OCI-LY3 (cell line): Measurements from ENCODE around the gene ANKRD34B.

ENCODE experiments used
- H2AFZ ChIP-seq: fragments of 200-600, 300-600 bp; shearing (Covaris generic); 2 replicates; pipeline ENCODE4 v1.6.0; 2014; ENCODE audit warnings: antibody characterized with exemption, low read depth, low read length
- H3K27ac ChIP-seq: fragments of 200-600, 300-600 bp; sonication (generic); 2 replicates; pipeline ENCODE4 v1.5.1; 2014; ENCODE audit warnings: mild to moderate bottlenecking, low read length, moderate library complexity, mixed read lengths
- H3K27me3 ChIP-seq: fragments of 200-600, 300-600 bp; sonication (generic); 2 replicates; pipeline ENCODE4 v1.6.1; 2014; ENCODE audit warnings: low read depth, low read length, mixed read lengths
- H3K36me3 ChIP-seq: fragments of 200-600, 300-600 bp; sonication (generic); replicated peaks from 2 replicates; pipeline ENCODE3; 2014; ENCODE audit warnings: low read depth, low read length, mixed read lengths
- H3K4me1 ChIP-seq: fragments of 300-600, 200-600 bp; sonication (generic); 2 replicates; pipeline ENCODE4 v1.6.1; 2014; ENCODE audit warnings: low read length, mixed read lengths
- H3K4me2 ChIP-seq: fragments of 200-600, 300-600 bp; sonication (generic); 2 replicates; pipeline ENCODE4 v1.6.1; 2014; ENCODE audit warnings: low read length, mixed read lengths
- H3K4me3 ChIP-seq: fragments of 300-600, 200-600 bp; sonication (generic); 2 replicates; pipeline ENCODE4 v1.5.1; 2014; ENCODE audit warnings: antibody characterized with exemption, mild to moderate bottlenecking, low read length, moderate library complexity
- H3K79me2 ChIP-seq: fragments of 300-600, 200-600 bp; shearing (Covaris generic); 2 replicates; pipeline ENCODE4 v1.6.1; 2014; ENCODE audit warnings: mild to moderate bottlenecking, low read length, mixed read lengths
- H3K9ac ChIP-seq: fragments of 300-600, 200-600 bp; shearing (Covaris generic); 2 replicates; pipeline ENCODE4 v1.6.0; 2014; ENCODE audit warnings: mild to moderate bottlenecking, low read length, moderate library complexity
- H3K9me3 ChIP-seq: fragments of 200-600, 300-600 bp; shearing (Covaris generic); 2 replicates; pipeline ENCODE4 v1.6.1; 2014; ENCODE audit warnings: low read length, mixed read lengths; ENCODE audit not compliant: insufficient read depth
- H4K20me1 ChIP-seq: fragments of 200-600, 300-600 bp; sonication (generic); 2 replicates; pipeline ENCODE4 v1.6.1; 2016; ENCODE audit warnings: low read length, mixed read lengths; ENCODE audit not compliant: insufficient read depth
- EZH2phosphoT487 ChIP-seq: fragments of 200-600 bp; shearing (Covaris generic); IDR thresholded peaks from 2 replicates; pipeline ENCODE4 v1.6.1; 2018; ENCODE audit warnings: antibody characterized with exemption, mixed run types, low read depth
- TF ChIP-seq, protein P1 (sequence below): fragments of 200-600, 300-600 bp; sonication (generic); IDR thresholded peaks from 2 replicates; pipeline ENCODE4 v1.5.1; 2014; ENCODE audit warnings: antibody characterized with exemption, low read length, low read depth

The ANKRD34B gene

DNA sequence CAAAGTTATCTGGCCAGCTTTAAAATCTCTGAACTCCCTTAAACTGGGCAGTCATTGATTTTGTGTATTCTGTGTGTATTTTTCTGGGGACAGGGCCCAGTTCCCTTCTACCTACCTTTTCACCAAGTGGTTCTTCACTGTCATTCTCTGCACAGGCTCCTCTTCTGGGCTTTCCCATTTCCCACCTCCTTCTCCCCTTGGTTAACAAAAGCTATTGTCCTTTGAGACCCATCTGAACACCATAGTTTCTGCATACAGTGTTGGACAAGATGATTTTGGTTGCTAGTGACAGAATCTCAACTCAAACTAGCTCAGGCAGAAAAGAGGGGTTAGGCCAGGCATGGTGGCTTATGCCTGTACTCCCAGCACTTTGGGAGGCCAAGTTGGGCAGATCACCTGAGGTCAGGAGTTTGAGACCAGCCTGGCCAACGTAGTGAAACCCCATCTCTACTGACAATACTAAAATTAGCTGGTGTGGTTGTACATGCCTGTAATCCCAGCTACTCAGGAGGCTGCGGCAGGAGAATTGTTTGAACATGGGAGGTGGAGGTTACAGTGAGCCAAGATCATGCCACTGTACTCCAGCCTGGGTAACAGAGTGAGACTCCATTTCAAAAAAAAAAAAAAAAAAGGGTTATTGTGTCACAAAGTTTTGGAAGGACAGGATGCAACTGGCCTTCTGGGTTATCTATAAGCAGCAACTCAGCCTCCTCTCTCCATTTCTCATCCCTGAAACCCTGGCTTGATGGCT is 31.0 kb upstream of the ANKRD34B start:
- TF ChIP-seq, protein P1, sequence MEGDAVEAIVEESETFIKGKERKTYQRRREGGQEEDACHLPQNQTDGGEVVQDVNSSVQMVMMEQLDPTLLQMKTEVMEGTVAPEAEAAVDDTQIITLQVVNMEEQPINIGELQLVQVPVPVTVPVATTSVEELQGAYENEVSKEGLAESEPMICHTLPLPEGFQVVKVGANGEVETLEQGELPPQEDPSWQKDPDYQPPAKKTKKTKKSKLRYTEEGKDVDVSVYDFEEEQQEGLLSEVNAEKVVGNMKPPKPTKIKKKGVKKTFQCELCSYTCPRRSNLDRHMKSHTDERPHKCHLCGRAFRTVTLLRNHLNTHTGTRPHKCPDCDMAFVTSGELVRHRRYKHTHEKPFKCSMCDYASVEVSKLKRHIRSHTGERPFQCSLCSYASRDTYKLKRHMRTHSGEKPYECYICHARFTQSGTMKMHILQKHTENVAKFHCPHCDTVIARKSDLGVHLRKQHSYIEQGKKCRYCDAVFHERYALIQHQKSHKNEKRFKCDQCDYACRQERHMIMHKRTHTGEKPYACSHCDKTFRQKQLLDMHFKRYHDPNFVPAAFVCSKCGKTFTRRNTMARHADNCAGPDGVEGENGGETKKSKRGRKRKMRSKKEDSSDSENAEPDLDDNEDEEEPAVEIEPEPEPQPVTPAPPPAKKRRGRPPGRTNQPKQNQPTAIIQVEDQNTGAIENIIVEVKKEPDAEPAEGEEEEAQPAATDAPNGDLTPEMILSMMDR, result no peak
- TF ChIP-seq EZH2phosphoT487, result no peak
- H3K79me2 ChIP-seq, result no peaks in the 10 kb centered on the region

DNA sequence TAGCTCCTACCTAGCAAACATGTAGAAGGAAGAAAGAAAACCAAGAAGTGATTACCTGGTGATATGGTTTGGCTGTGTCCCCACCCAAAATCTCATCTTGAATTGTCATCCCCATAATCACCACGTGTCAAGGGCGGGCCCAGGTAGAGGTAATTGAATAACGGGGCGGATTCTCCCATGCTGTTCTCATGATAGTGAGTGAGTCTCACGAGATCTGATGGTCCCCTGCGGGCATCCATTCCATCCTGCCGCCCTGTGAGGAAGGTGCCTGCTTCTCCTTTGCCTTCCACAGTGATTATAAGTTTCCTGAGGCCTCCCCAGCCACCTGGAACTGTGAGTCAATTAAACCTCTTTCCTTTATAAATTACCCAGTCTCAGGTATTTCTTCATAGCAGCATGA is 27.4 kb upstream of the ANKRD34B start:
- H3K9ac ChIP-seq, result no peak overlapping the region
- H2AFZ ChIP-seq, result no peak overlapping the region
- no peak for TF ChIP-seq EZH2phosphoT487
- TF ChIP-seq, protein P1, result no peak
- no peaks in the 10 kb centered on the region for H3K79me2 ChIP-seq
- H3K27ac ChIP-seq, result no peak overlapping the region
- no peaks in the 10 kb centered on the region for H3K9me3 ChIP-seq
- no peaks in the 10 kb centered on the region for H3K27me3 ChIP-seq
- no peaks in the 10 kb centered on the region for H3K4me1 ChIP-seq
- H3K4me3 ChIP-seq, result no peak overlapping the region
- H4K20me1 ChIP-seq, result no peaks in the 10 kb centered on the region
- no peaks in the 10 kb centered on the region for H3K36me3 ChIP-seq
- no peak overlapping the region for H3K4me2 ChIP-seq

More for the DNA sequence above, 31.0 kb upstream of the ANKRD34B start:
- no peak overlapping the region for H2AFZ ChIP-seq
- H3K36me3 ChIP-seq, result no peaks in the 10 kb centered on the region
- H3K27me3 ChIP-seq, result no peaks in the 10 kb centered on the region
- H3K9ac ChIP-seq, result no peak overlapping the region
- H3K27ac ChIP-seq, result no peak overlapping the region
- H4K20me1 ChIP-seq, result no peaks in the 10 kb centered on the region
- H3K4me2 ChIP-seq, result no peak overlapping the region
- no peaks in the 10 kb centered on the region for H3K9me3 ChIP-seq
- H3K4me3 ChIP-seq, result no peak overlapping the region
- H3K4me1 ChIP-seq, result no peaks in the 10 kb centered on the region

DNA sequence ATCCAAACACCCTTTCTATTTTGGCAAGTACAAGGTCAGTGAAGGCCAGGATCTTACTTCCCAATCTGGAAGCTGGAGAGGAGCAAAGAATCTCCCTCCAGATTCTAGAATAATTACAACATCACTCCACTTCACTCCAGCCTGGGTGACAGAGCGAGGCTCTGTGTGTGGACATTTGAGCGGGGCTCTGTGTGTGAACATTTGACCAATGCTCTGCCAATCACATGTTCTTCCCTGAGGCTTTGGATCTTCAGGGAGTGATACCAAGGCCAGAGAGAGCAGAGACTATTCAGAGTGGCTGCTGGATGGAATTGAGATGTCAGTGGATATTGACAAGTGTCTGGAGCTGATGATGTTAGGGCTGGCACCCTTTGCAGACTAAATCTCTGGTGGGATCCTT is 24.7 kb upstream of the ANKRD34B start:
- H3K4me1 ChIP-seq, result no peaks in the 10 kb centered on the region
- H2AFZ ChIP-seq, result no peak overlapping the region
- H3K9me3 ChIP-seq, result no peaks in the 10 kb centered on the region
- H3K27ac ChIP-seq, result no peak overlapping the region
- no peaks in the 10 kb centered on the region for H3K79me2 ChIP-seq
- no peak overlapping the region for H3K9ac ChIP-seq
- H3K27me3 ChIP-seq, result no peaks in the 10 kb centered on the region
- no peak for TF ChIP-seq EZH2phosphoT487
- TF ChIP-seq, protein P1, result no peak
- no peak overlapping the region for H3K4me3 ChIP-seq
- no peaks in the 10 kb centered on the region for H3K36me3 ChIP-seq
- no peak overlapping the region for H3K4me2 ChIP-seq
- H4K20me1 ChIP-seq, result no peaks in the 10 kb centered on the region

DNA sequence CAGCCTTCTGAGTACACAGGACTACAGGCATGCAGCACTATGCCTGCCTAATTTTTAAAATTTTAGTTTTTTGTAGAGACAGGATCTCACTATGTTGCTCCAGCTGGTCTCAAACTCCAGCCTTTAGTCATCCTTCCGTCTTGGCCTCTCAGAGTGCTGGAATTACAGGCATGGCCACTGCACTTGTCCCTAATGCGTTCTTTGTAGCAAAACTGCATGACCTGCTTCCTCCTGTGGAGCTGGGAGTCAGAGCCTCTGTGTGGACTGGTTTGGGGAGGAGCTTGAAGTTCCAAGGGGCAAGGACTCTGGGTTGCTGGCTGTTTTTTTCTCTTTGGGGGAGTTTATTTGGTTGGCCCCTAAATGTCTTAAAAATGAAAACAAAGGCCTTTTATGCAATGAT is 22.7 kb upstream of the ANKRD34B start:
- no peaks in the 10 kb centered on the region for H3K9me3 ChIP-seq
- no peaks in the 10 kb centered on the region for H3K4me1 ChIP-seq
- no peak overlapping the region for H3K9ac ChIP-seq
- no peaks in the 10 kb centered on the region for H3K79me2 ChIP-seq
- H3K36me3 ChIP-seq, result no peaks in the 10 kb centered on the region
- no peak for TF ChIP-seq EZH2phosphoT487
- TF ChIP-seq, protein P1, result no peak
- no peak overlapping the region for H2AFZ ChIP-seq
- no peak overlapping the region for H3K4me3 ChIP-seq
- no peaks in the 10 kb centered on the region for H3K27me3 ChIP-seq
- no peak overlapping the region for H3K4me2 ChIP-seq
- no peak overlapping the region for H3K27ac ChIP-seq
- H4K20me1 ChIP-seq, result no peaks in the 10 kb centered on the region
